ENCODE data around the gene GOLGA8R. TPM values are rescaled to one million over a fixed set of nuclear protein-coding genes. Genes with fewer than 3 reads are reported as not detected.
"Not testable (repeated sequence)": the region's sequence is repeated elsewhere in the genome, so short reads cannot be mapped to it uniquely, and the experiment has no call there.

GOLGA8R gene
- total and polyA plus RNA-seq, 9 of the 15 experiments (the other 6 are each of a cell fraction or from before 2014, with no cell fraction given) = 0.01 to 0.11 (median 0.06) TPM; not detected in 5

GRCh38 chr15:30452702-30453101, 38.6 kb upstream of the GOLGA8R start:
- H3K9me1 ChIP-seq (ENCODE audit: control insufficient read depth, insufficient read depth, low read length); H3K9me3 ChIP-seq (replicated peaks; ENCODE audit: control insufficient read depth, insufficient read depth, low read depth, low read length); H3K36me3 ChIP-seq (ENCODE audit: control insufficient read depth, insufficient read depth, low read length); H3K27ac ChIP-seq (ENCODE audit: extremely low read depth, low read depth, low read length); H3K4me1 ChIP-seq (replicated peaks in 1 of 2; ENCODE audit: control insufficient read depth in 2 of 2, insufficient read depth in 2 of 2, low read length in 2 of 2); H3K4me2 ChIP-seq (ENCODE audit: insufficient read depth, low read length); intact Hi-C loops (cut with micrococcal nuclease); H2AFZ ChIP-seq (ENCODE audit: low read depth, low read length); H4K20me1 ChIP-seq (replicated peaks; ENCODE audit: control insufficient read depth, insufficient read depth, low read length); DNase-seq (ENCODE audit: extremely low read depth in 1 of 4, low spot score in 3 of 4); H3K27me3 ChIP-seq (ENCODE audit: control insufficient read depth in 2 of 2, insufficient read depth in 2 of 2, low read length in 2 of 2); H3K9ac ChIP-seq (ENCODE audit: insufficient read depth in 1 of 2, low read depth in 2 of 2, low read length in 2 of 2); BruUV-seq (replicated peaks); in situ Hi-C loops (cut with MboI); POLR2A ChIA-PET; H3K4me3 ChIP-seq; H3K79me2 ChIP-seq (ENCODE audit: control insufficient read depth, insufficient read depth, low read length); CTCF ChIA-PET (ENCODE audit: low intra/inter-chr PET ratio); FAIRE-seq; ATAC-seq: not testable (repeated sequence)

GRCh38 chr15:30438348-30438747, 24.3 kb upstream of the GOLGA8R start:
- in situ Hi-C loops (cut with MboI); H3K27ac ChIP-seq (ENCODE audit: extremely low read depth, low read depth, low read length); POLR2A ChIA-PET; H3K27me3 ChIP-seq (ENCODE audit: control insufficient read depth in 2 of 2, insufficient read depth in 2 of 2, low read length in 2 of 2); H3K79me2 ChIP-seq (ENCODE audit: control insufficient read depth, insufficient read depth, low read length); H3K4me3 ChIP-seq; intact Hi-C loops (cut with micrococcal nuclease); H4K20me1 ChIP-seq (replicated peaks; ENCODE audit: control insufficient read depth, insufficient read depth, low read length); DNase-seq (ENCODE audit: extremely low read depth in 1 of 4, low spot score in 3 of 4); FAIRE-seq; H3K9me3 ChIP-seq (replicated peaks; ENCODE audit: control insufficient read depth, insufficient read depth, low read depth, low read length); ATAC-seq; H3K9ac ChIP-seq (ENCODE audit: insufficient read depth in 1 of 2, low read depth in 2 of 2, low read length in 2 of 2); H3K4me2 ChIP-seq (ENCODE audit: insufficient read depth, low read length); H3K4me1 ChIP-seq (replicated peaks in 1 of 2; ENCODE audit: control insufficient read depth in 2 of 2, insufficient read depth in 2 of 2, low read length in 2 of 2); BruUV-seq (replicated peaks); H2AFZ ChIP-seq (ENCODE audit: low read depth, low read length); H3K36me3 ChIP-seq (ENCODE audit: control insufficient read depth, insufficient read depth, low read length); H3K9me1 ChIP-seq (ENCODE audit: control insufficient read depth, insufficient read depth, low read length); CTCF ChIA-PET (ENCODE audit: low intra/inter-chr PET ratio): not testable (repeated sequence)
- 0% methylated on average over 1 of the region's 3 CpGs for WGBS (ENCODE audit: insufficient coverage, low coverage, missing lambda C conversion rate)

GRCh38 chr15:30435878-30436277, 21.8 kb upstream of the GOLGA8R start:
- H3K4me3 ChIP-seq; CTCF ChIA-PET (ENCODE audit: low intra/inter-chr PET ratio); ATAC-seq; H3K9me3 ChIP-seq (replicated peaks; ENCODE audit: control insufficient read depth, insufficient read depth, low read depth, low read length); BruUV-seq (replicated peaks); H3K79me2 ChIP-seq (ENCODE audit: control insufficient read depth, insufficient read depth, low read length); H3K27ac ChIP-seq (ENCODE audit: extremely low read depth, low read depth, low read length); H3K4me1 ChIP-seq (replicated peaks in 1 of 2; ENCODE audit: control insufficient read depth in 2 of 2, insufficient read depth in 2 of 2, low read length in 2 of 2); H2AFZ ChIP-seq (ENCODE audit: low read depth, low read length); POLR2A ChIA-PET; DNase-seq (ENCODE audit: extremely low read depth in 1 of 4, low spot score in 3 of 4); H3K9ac ChIP-seq (ENCODE audit: insufficient read depth in 1 of 2, low read depth in 2 of 2, low read length in 2 of 2); in situ Hi-C loops (cut with MboI); H3K27me3 ChIP-seq (ENCODE audit: control insufficient read depth in 2 of 2, insufficient read depth in 2 of 2, low read length in 2 of 2); H4K20me1 ChIP-seq (replicated peaks; ENCODE audit: control insufficient read depth, insufficient read depth, low read length); H3K36me3 ChIP-seq (ENCODE audit: control insufficient read depth, insufficient read depth, low read length); FAIRE-seq; intact Hi-C loops (cut with micrococcal nuclease); H3K9me1 ChIP-seq (ENCODE audit: control insufficient read depth, insufficient read depth, low read length); H3K4me2 ChIP-seq (ENCODE audit: insufficient read depth, low read length): not testable (repeated sequence)
- WGBS (ENCODE audit: insufficient coverage, low coverage, missing lambda C conversion rate) = 2% methylated on average over 3 of the region's 5 CpGs

- H2AFZ ChIP-seq (ENCODE audit: low read depth, low read length); CTCF ChIA-PET (ENCODE audit: low intra/inter-chr PET ratio); H3K27me3 ChIP-seq (ENCODE audit: control insufficient read depth in 2 of 2, insufficient read depth in 2 of 2, low read length in 2 of 2); H3K36me3 ChIP-seq (ENCODE audit: control insufficient read depth, insufficient read depth, low read length); H3K4me1 ChIP-seq (replicated peaks in 1 of 2; ENCODE audit: control insufficient read depth in 2 of 2, insufficient read depth in 2 of 2, low read length in 2 of 2); H3K79me2 ChIP-seq (ENCODE audit: control insufficient read depth, insufficient read depth, low read length); H3K27ac ChIP-seq (ENCODE audit: extremely low read depth, low read depth, low read length); H3K9me1 ChIP-seq (ENCODE audit: control insufficient read depth, insufficient read depth, low read length); DNase-seq (ENCODE audit: extremely low read depth in 1 of 4, low spot score in 3 of 4); H3K4me3 ChIP-seq; FAIRE-seq; H4K20me1 ChIP-seq (replicated peaks; ENCODE audit: control insufficient read depth, insufficient read depth, low read length); H3K9me3 ChIP-seq (replicated peaks; ENCODE audit: control insufficient read depth, insufficient read depth, low read depth, low read length); BruUV-seq (replicated peaks); ATAC-seq; POLR2A ChIA-PET; H3K4me2 ChIP-seq (ENCODE audit: insufficient read depth, low read length); in situ Hi-C loops (cut with MboI); H3K9ac ChIP-seq (ENCODE audit: insufficient read depth in 1 of 2, low read depth in 2 of 2, low read length in 2 of 2); intact Hi-C loops (cut with micrococcal nuclease): not testable (repeated sequence)
- no CpG with 5 or more reads among the region's 6 CpGs for WGBS (ENCODE audit: insufficient coverage, low coverage, missing lambda C conversion rate)
Observed at GRCh38 chr15:30420723-30421122, 6.7 kb upstream of the GOLGA8R start.
